ENCODE results near the gene KRTAP19-4. TPM values are rescaled to one million over a fixed set of nuclear protein-coding genes. Genes with fewer than 3 reads are reported as not detected.

Gene KRTAP19-4
- total RNA-seq, 2 donors from 2014 or later = not detected

DNA sequence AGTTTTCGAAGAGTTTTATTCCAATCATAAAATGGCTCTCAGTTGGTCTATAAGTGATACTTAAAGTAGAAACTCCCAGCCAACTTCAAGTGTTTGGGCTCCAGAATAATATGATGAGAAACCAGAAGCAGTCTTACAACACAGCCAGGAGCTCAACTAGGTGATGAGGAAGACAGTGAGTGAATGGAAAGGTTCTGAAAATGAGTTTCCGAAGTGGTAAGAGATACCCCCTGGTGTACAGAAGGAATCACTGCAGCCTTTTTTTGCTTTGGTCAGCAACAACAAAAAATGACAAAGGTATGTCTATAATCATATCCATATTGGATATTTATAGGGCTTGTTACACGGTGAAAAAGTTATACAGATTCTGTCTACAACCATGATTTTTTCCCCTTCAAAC lies 33.3 kb downstream of the KRTAP19-4 start:
- no peak overlapping the region for H3K4me3 Mint-ChIP-seq
- H3K36me3 Mint-ChIP-seq (ENCODE audit: low read depth) = no peaks in the 10 kb centered on the region
- no peaks in the 10 kb centered on the region for H3K4me1 Mint-ChIP-seq
- H3K27me3 Mint-ChIP-seq = peaks cover 5% of the 10 kb centered on the region
- H3K27ac Mint-ChIP-seq = no peak overlapping the region
- peaks cover 3% of the 10 kb centered on the region for H3K9me3 Mint-ChIP-seq
- no peak for ATAC-seq (replicated peaks)

DNA sequence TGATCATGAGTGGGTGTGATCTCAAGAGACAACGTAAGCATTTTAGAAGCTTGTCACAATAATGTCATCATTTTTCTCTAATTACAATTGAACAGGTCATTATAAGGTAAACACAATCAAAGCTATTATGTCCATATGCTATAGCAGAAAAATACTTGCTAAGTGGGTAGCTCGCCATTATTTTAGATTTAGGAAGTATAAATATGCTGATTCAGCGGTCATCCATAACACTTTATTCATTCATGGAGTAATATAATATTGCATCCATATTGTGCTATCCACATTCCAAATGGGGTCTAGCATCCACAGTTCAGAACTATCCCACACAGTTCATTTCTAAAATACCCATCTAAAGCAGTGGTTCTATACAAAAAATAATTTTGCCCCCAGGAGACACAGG lies 48.5 kb downstream of the KRTAP19-4 start:
- no peaks in the 10 kb centered on the region for H3K4me1 Mint-ChIP-seq
- H3K9me3 Mint-ChIP-seq = no peaks in the 10 kb centered on the region
- no peak overlapping the region for H3K4me3 Mint-ChIP-seq
- no peak overlapping the region for H3K27ac Mint-ChIP-seq
- H3K36me3 Mint-ChIP-seq (ENCODE audit: low read depth) = no peaks in the 10 kb centered on the region
- peaks cover 5% of the 10 kb centered on the region for H3K27me3 Mint-ChIP-seq
- no peak for ATAC-seq (replicated peaks)

DNA sequence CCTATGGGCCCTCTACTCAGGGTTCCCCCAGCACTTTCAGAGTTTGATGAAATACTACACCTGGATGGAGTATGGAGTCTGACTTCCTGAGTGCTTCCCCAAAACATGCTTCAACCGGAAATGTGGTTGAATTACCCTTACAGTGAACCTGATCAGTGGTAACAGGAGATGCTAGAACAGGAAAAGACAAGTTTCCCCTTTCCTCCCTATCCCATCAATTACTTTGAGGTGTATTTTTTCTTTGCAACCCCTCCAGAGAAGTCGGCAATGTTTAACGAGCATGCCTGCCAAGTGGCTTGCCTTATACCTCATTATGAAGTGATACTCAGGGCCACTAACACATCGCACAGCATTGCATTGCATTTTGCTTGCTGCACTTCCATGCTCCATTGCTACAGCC lies 49.9 kb downstream of the KRTAP19-4 start:
- H3K4me3 Mint-ChIP-seq = no peak overlapping the region
- no peak for ATAC-seq (replicated peaks)
- no peak overlapping the region for H3K27ac Mint-ChIP-seq
- H3K36me3 Mint-ChIP-seq (ENCODE audit: low read depth) = no peaks in the 10 kb centered on the region
- H3K27me3 Mint-ChIP-seq = peaks cover 5% of the 10 kb centered on the region
- H3K9me3 Mint-ChIP-seq = no peaks in the 10 kb centered on the region
- no peaks in the 10 kb centered on the region for H3K4me1 Mint-ChIP-seq

Other genes with a start within 250 kb of the KRTAP19-4 start
- gene KRTAP24-1, start 214.2 kb downstream of the KRTAP19-4 start, total RNA-seq = not detected
- not detected for gene KRTAP25-1, start 207.7 kb downstream of the KRTAP19-4 start, total RNA-seq
- gene KRTAP26-1, start 176.8 kb downstream of the KRTAP19-4 start, total RNA-seq = not detected
- gene KRTAP27-1, start 159.5 kb downstream of the KRTAP19-4 start, total RNA-seq = not detected
- gene KRTAP23-1, start 148.6 kb downstream of the KRTAP19-4 start, total RNA-seq = not detected
- gene KRTAP13-2, start 124.9 kb downstream of the KRTAP19-4 start, total RNA-seq = not detected
- not detected for gene KRTAP13-1, start 101.1 kb downstream of the KRTAP19-4 start, total RNA-seq
- gene KRTAP13-3, start 71.2 kb downstream of the KRTAP19-4 start, total RNA-seq = not detected
- not detected for gene KRTAP13-4, start 66.9 kb downstream of the KRTAP19-4 start, total RNA-seq
- gene KRTAP15-1, start 56.9 kb downstream of the KRTAP19-4 start, total RNA-seq = not detected
- gene KRTAP19-1, start 16.8 kb downstream of the KRTAP19-4 start, total RNA-seq = not detected
- gene KRTAP19-2, start 9.7 kb downstream of the KRTAP19-4 start, total RNA-seq = not detected
- not detected for gene KRTAP19-3, start 5.2 kb downstream of the KRTAP19-4 start, total RNA-seq
- gene KRTAP19-5, start 5.0 kb upstream of the KRTAP19-4 start, total RNA-seq = not detected
- gene KRTAP19-6, start 44.7 kb upstream of the KRTAP19-4 start, total RNA-seq = not detected
- not detected for gene KRTAP19-7, start 64.1 kb upstream of the KRTAP19-4 start, total RNA-seq
- gene KRTAP22-2, start 93.2 kb upstream of the KRTAP19-4 start, total RNA-seq = not detected
- not detected for gene KRTAP6-3, start 95.3 kb upstream of the KRTAP19-4 start, total RNA-seq
- gene KRTAP6-2, start 101.7 kb upstream of the KRTAP19-4 start, total RNA-seq = not detected
- not detected for gene KRTAP22-1, start 103.9 kb upstream of the KRTAP19-4 start, total RNA-seq
- gene KRTAP6-1, start 116.8 kb upstream of the KRTAP19-4 start, total RNA-seq = not detected
- not detected for gene KRTAP20-1, start 119.3 kb upstream of the KRTAP19-4 start, total RNA-seq
- gene KRTAP20-4, start 123.5 kb upstream of the KRTAP19-4 start, total RNA-seq = not detected
- not detected for gene KRTAP20-2, start 138.0 kb upstream of the KRTAP19-4 start, total RNA-seq
- gene KRTAP20-3, start 145.7 kb upstream of the KRTAP19-4 start, total RNA-seq = not detected
- not detected for gene KRTAP21-3, start 221.6 kb upstream of the KRTAP19-4 start, total RNA-seq

Measured in activated T-helper 17 cell treated with anti-CD3 and anti-CD28 coated beads, Interleukin-2, amount 50 U/mL, for 72 hours (primary cell).